OCI-LY7 (cell line): Measurements from ENCODE around the gene UQCRQ. TPM values are rescaled to one million over a fixed set of nuclear protein-coding genes. Genes with fewer than 3 reads are reported as not detected.

Source experiments
- BruUV-seq: library from RNA; stranded (reverse); fragments of 400-500 nt; replicated peaks from 2 replicates; lab custom pipeline; 2021; lab: Mats Ljungman, UMichigan
- CTCF ChIA-PET: fragments of 300-600 bp; sonication (Branson Sonifier 250); formaldehyde crosslinking; loops from one replicate; lab custom pipeline; 2022; ENCODE audit warnings: antibody characterized with exemption; ENCODE audit not compliant: unreplicated experiment; lab: Charles Lee
- POLR2A ChIA-PET: fragments of 300-600 bp; sonication (Branson Sonifier 250); formaldehyde crosslinking; loops from one replicate; lab custom pipeline; 2022; ENCODE audit warnings: antibody characterized with exemption; lab: Charles Lee
- DNase-seq: peaks from one replicate; pipeline ENCODE4 v3.0.0-alpha.2; 2015; ENCODE audit warnings: low spot score
- H2AFZ ChIP-seq: fragments of 200-600 bp; sonication (generic), shearing (Covaris generic); 2 replicates; pipeline ENCODE4 v1.6.1; 2014; ENCODE audit warnings: mild to moderate bottlenecking, antibody characterized with exemption, low read length, moderate library complexity
- H3K27ac ChIP-seq: fragments of 200-600 bp; sonication (generic); 2 replicates; pipeline ENCODE4 v1.5.1; 2014; ENCODE audit warnings: mixed run types, low read depth, mild to moderate bottlenecking, moderate library complexity, low read length, inconsistent platforms; ENCODE audit not compliant: poor library complexity, severe bottlenecking
- H3K36me3 ChIP-seq: fragments of 200-600 bp; sonication (generic); 2 replicates; pipeline ENCODE4 v1.6.1; 2014; ENCODE audit warnings: mild to moderate bottlenecking, antibody characterized with exemption, low read length, moderate library complexity, mixed read lengths; ENCODE audit not compliant: insufficient read depth
- H3K4me1 ChIP-seq: fragments of 200-600 bp; sonication (generic); 2 replicates; pipeline ENCODE4 v1.5.1; 2014; ENCODE audit warnings: mild to moderate bottlenecking, low read length; ENCODE audit not compliant: insufficient read depth, poor library complexity, severe bottlenecking
- H3K4me2 ChIP-seq: fragments of 200-600 bp; sonication (generic); 2 replicates; pipeline ENCODE4 v1.6.1; 2014; ENCODE audit warnings: mild to moderate bottlenecking, low read length
- H3K4me3 ChIP-seq: fragments of 200-600 bp; sonication (generic); 2 replicates; pipeline ENCODE4 v1.5.1; 2014; ENCODE audit warnings: mild to moderate bottlenecking, low read depth, low read length; ENCODE audit not compliant: poor library complexity, severe bottlenecking
- H3K79me2 ChIP-seq: fragments of 200-600 bp; sonication (generic); 2 replicates; pipeline ENCODE4 v1.6.1; 2016; ENCODE audit warnings: low read depth, mild to moderate bottlenecking, low read length, moderate library complexity, mixed read lengths; ENCODE audit not compliant: insufficient read depth
- H3K9me2 ChIP-seq: fragments of 200-600 bp; sonication (generic); 2 replicates; pipeline ENCODE4 v1.6.1; 2016; ENCODE audit warnings: mild to moderate bottlenecking, low read length, mixed read lengths; ENCODE audit not compliant: insufficient read depth
- H3K9me3 ChIP-seq: fragments of 200-600 bp; sonication (generic); 2 replicates; pipeline ENCODE4 v1.6.1; 2014; ENCODE audit warnings: mild to moderate bottlenecking, mixed run types, low read length, mixed read lengths
- H4K20me1 ChIP-seq: fragments of 200-600 bp; sonication (generic); 2 replicates; pipeline ENCODE4 v1.6.1; 2014; ENCODE audit warnings: mild to moderate bottlenecking, antibody characterized with exemption, low read length, moderate library complexity, mixed read lengths; ENCODE audit not compliant: insufficient read depth
- EZH2phosphoT487 ChIP-seq: fragments of 200-600 bp; sonication (generic); IDR thresholded peaks from 2 replicates; pipeline ENCODE4 v1.6.1; 2018; ENCODE audit warnings: low read depth, borderline replicate concordance, mild to moderate bottlenecking, mixed run types, antibody characterized with exemption, low read length, moderate library complexity, mixed read lengths
- intact Hi-C: fragments of 100-400 bp; cut with micrococcal nuclease; formaldehyde crosslinking; loops from one replicate; pipeline ENCODE4 v1.10.0; 2022; ENCODE audit not compliant: unreplicated experiment
- small RNA-seq: library from RNA; depleted of rRNA; stranded (forward); fragments of <200 nt; gene quantifications from one replicate; pipeline ENCODE3, GENCODE V24; 2014
- total RNA-seq, 2 experiments: library from RNA; depleted of rRNA in 1 of 2; stranded (reverse); fragments of >200 nt in 1 of 2; shearing (Covaris generic) in 1 of 2; gene quantifications; 2 replicates each; pipeline ENCODE4 v1.2.3, GENCODE V29; 2014 to 2022
- TF ChIP-seq, protein P1 (sequence below): fragments of 200-600 bp; sonication (generic); conservative IDR thresholded peaks from 2 replicates; pipeline ENCODE4 v1.5.1; 2014; ENCODE audit warnings: mild to moderate bottlenecking, antibody characterized with exemption, low read length, moderate library complexity, mixed read lengths

The UQCRQ gene
- total RNA-seq, 2 experiments from 2014 or later = 140 to 310 TPM

GRCh38 chr5:132915681-132916080 lies 49.2 kb downstream of the UQCRQ start:
- POLR2A ChIA-PET = interaction anchor here (0.7 kb wide), 1 partner anchor 15 kb away, joined by 3 read pairs; no protein-coding TSS in a partner anchor
- no TSS peak for BruUV-seq
- H3K36me3 ChIP-seq = peaks cover 71% of the 10 kb centered on the region

GRCh38 chr5:132916086-132916485 lies 49.6 kb downstream of the UQCRQ start:
- Histone ChIP-seq H3K36me3 (peaks cover 72% of the 10 kb centered on the region), H3K27ac (no peak overlapping the region), H3K79me2 (no peaks in the 10 kb centered on the region), H3K4me2 (no peak overlapping the region), H3K4me3 (no peak overlapping the region), H3K9me3 (no peaks in the 10 kb centered on the region), H3K9me2 (no peaks in the 10 kb centered on the region), H2AFZ (no peak overlapping the region), H4K20me1 (no peaks in the 10 kb centered on the region), H3K4me1 (peaks cover 11% of the 10 kb centered on the region)
- no peak for DNase-seq
- intact Hi-C loops = no loop called here
- ChIA-PET POLR2A (interaction anchor here (0.7 kb wide), 1 partner anchor 15 kb away, joined by 3 read pairs; no protein-coding TSS in a partner anchor), CTCF (interaction anchor here (0.6 kb wide), 1 partner anchor 169 kb away, joined by 3 read pairs; the partner anchor contains the start of gene CCNI2)
- BruUV-seq = no TSS peak
- TF ChIP-seq EZH2phosphoT487 = no peak
- TF ChIP-seq, protein P1, sequence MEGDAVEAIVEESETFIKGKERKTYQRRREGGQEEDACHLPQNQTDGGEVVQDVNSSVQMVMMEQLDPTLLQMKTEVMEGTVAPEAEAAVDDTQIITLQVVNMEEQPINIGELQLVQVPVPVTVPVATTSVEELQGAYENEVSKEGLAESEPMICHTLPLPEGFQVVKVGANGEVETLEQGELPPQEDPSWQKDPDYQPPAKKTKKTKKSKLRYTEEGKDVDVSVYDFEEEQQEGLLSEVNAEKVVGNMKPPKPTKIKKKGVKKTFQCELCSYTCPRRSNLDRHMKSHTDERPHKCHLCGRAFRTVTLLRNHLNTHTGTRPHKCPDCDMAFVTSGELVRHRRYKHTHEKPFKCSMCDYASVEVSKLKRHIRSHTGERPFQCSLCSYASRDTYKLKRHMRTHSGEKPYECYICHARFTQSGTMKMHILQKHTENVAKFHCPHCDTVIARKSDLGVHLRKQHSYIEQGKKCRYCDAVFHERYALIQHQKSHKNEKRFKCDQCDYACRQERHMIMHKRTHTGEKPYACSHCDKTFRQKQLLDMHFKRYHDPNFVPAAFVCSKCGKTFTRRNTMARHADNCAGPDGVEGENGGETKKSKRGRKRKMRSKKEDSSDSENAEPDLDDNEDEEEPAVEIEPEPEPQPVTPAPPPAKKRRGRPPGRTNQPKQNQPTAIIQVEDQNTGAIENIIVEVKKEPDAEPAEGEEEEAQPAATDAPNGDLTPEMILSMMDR = no peak

More at GRCh38 chr5:132915681-132916080, 49.2 kb downstream of the UQCRQ start:
- no peak overlapping the region for H3K27ac ChIP-seq
- DNase-seq = peak; percentile 25
- no peaks in the 10 kb centered on the region for H3K9me3 ChIP-seq
- no peak overlapping the region for H3K4me2 ChIP-seq
- no peak overlapping the region for H2AFZ ChIP-seq
- CTCF ChIA-PET = interaction anchor here (0.6 kb wide), 1 partner anchor 168 kb away, joined by 3 read pairs; the partner anchor contains the start of gene CCNI2
- intact Hi-C loops = no loop called here
- no peaks in the 10 kb centered on the region for H3K9me2 ChIP-seq
- H4K20me1 ChIP-seq = no peaks in the 10 kb centered on the region
- peaks cover 11% of the 10 kb centered on the region for H3K4me1 ChIP-seq
- no peak overlapping the region for H3K4me3 ChIP-seq
- TF ChIP-seq EZH2phosphoT487 = no peak
- TF ChIP-seq, protein P1 = no peak
- H3K79me2 ChIP-seq = no peaks in the 10 kb centered on the region

Small RNA genes lying within 50 kb of the gene (small RNA-seq; reads per million reads assigned to genes)
- 0.31 reads per million for gene RNA5SP192

Other genes starting within 250 kb of the UQCRQ start
- not detected in 2 replicates for gene IL13, start 208.5 kb upstream of the UQCRQ start, total RNA-seq (2014; rRNA removed; shearing (Covaris generic))
- not detected in 2 replicates for gene IL13, start 208.5 kb upstream of the UQCRQ start, total RNA-seq (2022)
- not detected in 2 replicates for gene IL4, start 192.7 kb upstream of the UQCRQ start, total RNA-seq (2014; rRNA removed; shearing (Covaris generic))
- not detected in 2 replicates for gene IL4, start 192.7 kb upstream of the UQCRQ start, total RNA-seq (2022)
- gene KIF3A, start 129.1 kb upstream of the UQCRQ start, total RNA-seq (2014; rRNA removed; shearing (Covaris generic)) = 6.7 and 8.7 TPM in 2 replicates
- gene KIF3A, start 129.1 kb upstream of the UQCRQ start, total RNA-seq (2022) = 14.2 and 17.0 TPM in 2 replicates
- gene CCNI2, start 119.2 kb upstream of the UQCRQ start, total RNA-seq (2014; rRNA removed; shearing (Covaris generic)) = not detected in 2 replicates
- gene CCNI2, start 119.2 kb upstream of the UQCRQ start, total RNA-seq (2022) = not detected in 2 replicates
- gene SEPTIN8, start 89.4 kb upstream of the UQCRQ start, total RNA-seq (2014; rRNA removed; shearing (Covaris generic)) = 10.6 and 11.8 TPM in 2 replicates
- 12.8 and 15.5 TPM in 2 replicates for gene SEPTIN8, start 89.4 kb upstream of the UQCRQ start, total RNA-seq (2022)
- not detected in 2 replicates for gene SOWAHA, start 53.3 kb upstream of the UQCRQ start, total RNA-seq (2014; rRNA removed; shearing (Covaris generic))
- not detected in 2 replicates for gene SOWAHA, start 53.3 kb upstream of the UQCRQ start, total RNA-seq (2022)
- 0.36 and 0.60 TPM in 2 replicates for gene SHROOM1, start 36.0 kb upstream of the UQCRQ start, total RNA-seq (2014; rRNA removed; shearing (Covaris generic))
- 1.8 and 2.4 TPM in 2 replicates for gene SHROOM1, start 36.0 kb upstream of the UQCRQ start, total RNA-seq (2022)
- 0.44 and 0.66 TPM in 2 replicates for gene GDF9, start 173 bp upstream of the UQCRQ start, total RNA-seq (2014; rRNA removed; shearing (Covaris generic))
- 1.7 and 2.2 TPM in 2 replicates for gene GDF9, start 173 bp upstream of the UQCRQ start, total RNA-seq (2022)
- gene LEAP2, start 7.0 kb downstream of the UQCRQ start, total RNA-seq (2014; rRNA removed; shearing (Covaris generic)) = 4.4 TPM in 2 replicates
- gene LEAP2, start 7.0 kb downstream of the UQCRQ start, total RNA-seq (2022) = 5.4 and 5.6 TPM in 2 replicates
- 19.6 and 21.6 TPM in 2 replicates for gene AFF4, start 97.0 kb downstream of the UQCRQ start, total RNA-seq (2014; rRNA removed; shearing (Covaris generic))
- 42.4 and 45.7 TPM in 2 replicates for gene AFF4, start 97.0 kb downstream of the UQCRQ start, total RNA-seq (2022)
- gene ZCCHC10, start 159.9 kb downstream of the UQCRQ start, total RNA-seq (2014; rRNA removed; shearing (Covaris generic)) = 26.9 and 27.2 TPM in 2 replicates
- 45.2 and 45.4 TPM in 2 replicates for gene ZCCHC10, start 159.9 kb downstream of the UQCRQ start, total RNA-seq (2022)
- gene HSPA4, start 185.4 kb downstream of the UQCRQ start, total RNA-seq (2014; rRNA removed; shearing (Covaris generic)) = 65.4 and 86.6 TPM in 2 replicates
- 190 and 226 TPM in 2 replicates for gene HSPA4, start 185.4 kb downstream of the UQCRQ start, total RNA-seq (2022)